ENCODE measurements around the gene AARS2.

DNA sequence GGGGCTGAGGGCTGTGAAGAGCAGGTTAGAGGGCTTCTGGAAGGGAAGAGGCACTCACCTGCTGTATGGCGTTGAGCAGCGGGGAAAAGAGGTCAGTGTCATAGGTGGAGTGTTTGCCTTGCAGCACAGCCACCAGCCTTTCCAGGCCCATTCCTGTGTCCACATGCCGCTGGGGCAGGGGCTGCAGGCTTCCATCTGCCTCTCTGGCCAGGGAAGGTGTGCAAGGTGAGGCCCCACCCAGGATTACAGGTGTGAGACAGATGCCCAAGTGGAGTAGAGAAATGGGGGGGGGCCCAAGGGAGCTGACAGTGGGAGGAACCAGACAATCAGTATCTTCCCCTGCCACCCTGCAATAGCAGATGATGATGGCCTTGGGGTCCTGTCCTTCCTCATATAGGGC is 2.9 kb downstream of the AARS2 start:
- no peak for TF ChIP-seq RFX5 (IDR thresholded peaks at IDR 0.05; ENCODE audit: low read depth, low read length)
- TF ChIP-seq, protein P1, sequence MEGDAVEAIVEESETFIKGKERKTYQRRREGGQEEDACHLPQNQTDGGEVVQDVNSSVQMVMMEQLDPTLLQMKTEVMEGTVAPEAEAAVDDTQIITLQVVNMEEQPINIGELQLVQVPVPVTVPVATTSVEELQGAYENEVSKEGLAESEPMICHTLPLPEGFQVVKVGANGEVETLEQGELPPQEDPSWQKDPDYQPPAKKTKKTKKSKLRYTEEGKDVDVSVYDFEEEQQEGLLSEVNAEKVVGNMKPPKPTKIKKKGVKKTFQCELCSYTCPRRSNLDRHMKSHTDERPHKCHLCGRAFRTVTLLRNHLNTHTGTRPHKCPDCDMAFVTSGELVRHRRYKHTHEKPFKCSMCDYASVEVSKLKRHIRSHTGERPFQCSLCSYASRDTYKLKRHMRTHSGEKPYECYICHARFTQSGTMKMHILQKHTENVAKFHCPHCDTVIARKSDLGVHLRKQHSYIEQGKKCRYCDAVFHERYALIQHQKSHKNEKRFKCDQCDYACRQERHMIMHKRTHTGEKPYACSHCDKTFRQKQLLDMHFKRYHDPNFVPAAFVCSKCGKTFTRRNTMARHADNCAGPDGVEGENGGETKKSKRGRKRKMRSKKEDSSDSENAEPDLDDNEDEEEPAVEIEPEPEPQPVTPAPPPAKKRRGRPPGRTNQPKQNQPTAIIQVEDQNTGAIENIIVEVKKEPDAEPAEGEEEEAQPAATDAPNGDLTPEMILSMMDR (conservative IDR thresholded peaks at IDR 0.05; ENCODE audit: low read depth, low read length) = no peak

All from IMR-90 (cell line).